ENCODE data around the gene GEMIN4. TPM values are rescaled to one million over a fixed set of nuclear protein-coding genes. Genes with fewer than 3 reads are reported as not detected.
"Not testable (repeated sequence)": the region's sequence is repeated elsewhere in the genome, so short reads cannot be mapped to it uniquely, and the experiment has no call there.

Gene GEMIN4
- polyA plus RNA-seq, 3 donors from 2014 or later = 10.9 to 20.1 (median 11.4) TPM

- DNase-seq; H3K27ac Mint-ChIP-seq; H3K9me3 Mint-ChIP-seq; H3K27me3 Mint-ChIP-seq (ENCODE audit: low read depth in 3 of 3); H3K4me3 Mint-ChIP-seq: not testable (repeated sequence)
- H3K4me1 Mint-ChIP-seq = peaks cover 9 to 12% of the 10 kb centered on the region in 2 donors
- peaks cover 9 to 21% (median 20%) of the 10 kb centered on the region in 3 donors for H3K36me3 Mint-ChIP-seq
Observed at GRCh38 chr17:789931-790873, 38.1 kb upstream of the GEMIN4 start.

GRCh38 chr17:789160-789840 is 37.2 kb upstream of the GEMIN4 start:
- Mint-ChIP-seq H3K4me3 (no peak overlapping the region), H3K27me3 (ENCODE audit: low read depth in 3 of 3) (no peaks in the 10 kb centered on the region), H3K27ac (no peak overlapping the region), H3K9me3 (no peaks in the 10 kb centered on the region), H3K36me3 (peaks cover 9 to 21% (median 20%) of the 10 kb centered on the region in 3 donors), H3K4me1 (peaks cover 4 to 12% of the 10 kb centered on the region in 2 donors)
- no peak for DNase-seq

- H3K36me3 Mint-ChIP-seq = peaks cover 9 to 21% (median 20%) of the 10 kb centered on the region in 3 donors
- H3K27me3 Mint-ChIP-seq (ENCODE audit: low read depth in 3 of 3) = no peaks in the 10 kb centered on the region
- peaks cover 10 to 19% of the 10 kb centered on the region in 2 donors for H3K4me1 Mint-ChIP-seq
- H3K9me3 Mint-ChIP-seq = no peaks in the 10 kb centered on the region
- no peak for DNase-seq
- H3K4me3 Mint-ChIP-seq = no peak overlapping the region
- no peak overlapping the region for H3K27ac Mint-ChIP-seq
Observed at GRCh38 chr17:788551-788950, 36.5 kb upstream of the GEMIN4 start.

GRCh38 chr17:787641-788221 is 35.7 kb upstream of the GEMIN4 start:
- no peak overlapping the region for H3K27ac Mint-ChIP-seq
- peaks cover 0 to 4% (median 0%) of the 10 kb centered on the region in 3 donors for H3K27me3 Mint-ChIP-seq (ENCODE audit: low read depth in 3 of 3)
- peaks cover 9 to 21% (median 18%) of the 10 kb centered on the region in 3 donors for H3K36me3 Mint-ChIP-seq
- no peak for DNase-seq
- no peak overlapping the region for H3K4me3 Mint-ChIP-seq
- no peaks in the 10 kb centered on the region for H3K9me3 Mint-ChIP-seq
- H3K4me1 Mint-ChIP-seq = peaks cover 17 to 25% of the 10 kb centered on the region in 2 donors

DNA sequence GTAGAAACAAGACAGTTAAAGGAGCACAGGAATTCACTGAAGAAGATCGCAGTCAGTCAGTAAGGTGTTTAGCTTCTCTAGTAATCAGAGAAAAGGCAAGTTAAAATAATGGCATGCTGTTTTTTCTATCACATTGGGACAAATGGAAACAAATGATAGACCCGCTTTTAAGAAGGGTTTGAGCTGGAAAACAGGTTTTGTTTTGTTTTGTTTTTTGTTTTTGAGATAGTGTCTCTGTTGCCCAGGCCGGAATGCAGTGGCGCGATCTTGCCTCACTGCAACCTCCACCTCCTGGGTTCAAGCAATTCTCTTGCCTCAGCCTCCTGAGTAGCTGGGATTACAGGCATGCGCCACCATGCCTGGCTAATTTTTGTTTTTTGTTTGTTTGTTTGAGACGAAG is 33.8 kb upstream of the GEMIN4 start:
- DNase-seq, H3K4me3 Mint-ChIP-seq, H3K9me3 Mint-ChIP-seq, H3K27ac Mint-ChIP-seq: not testable (repeated sequence)
- H3K27me3 Mint-ChIP-seq (ENCODE audit: low read depth in 3 of 3) = peaks cover 7 to 14% (median 9%) of the 10 kb centered on the region in 3 donors
- peaks cover 28 to 43% of the 10 kb centered on the region in 2 donors for H3K4me1 Mint-ChIP-seq
- peaks cover 5 to 11% (median 6%) of the 10 kb centered on the region in 3 donors for H3K36me3 Mint-ChIP-seq

DNA sequence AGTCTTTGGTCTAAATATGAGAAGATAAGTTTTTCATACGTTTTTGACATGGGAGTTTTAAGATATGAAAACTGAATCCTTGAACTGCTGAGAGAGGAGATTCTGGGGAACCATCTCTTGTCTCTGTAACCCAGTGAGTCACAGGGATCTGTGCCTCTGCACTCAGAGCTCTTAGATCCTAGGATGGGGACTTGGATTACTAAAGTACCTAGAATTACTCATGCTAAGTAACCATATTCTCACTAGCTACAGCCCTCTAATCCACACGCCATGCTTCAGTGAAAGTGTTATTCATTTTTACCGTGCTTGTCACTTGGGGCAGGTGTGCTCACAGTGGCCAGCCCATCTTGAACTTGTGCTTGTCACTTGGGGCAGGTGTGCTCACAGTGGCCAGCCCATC is 32.1 kb upstream of the GEMIN4 start:
- H3K9me3 Mint-ChIP-seq = no peaks in the 10 kb centered on the region
- peaks cover 31 to 50% of the 10 kb centered on the region in 2 donors for H3K4me1 Mint-ChIP-seq
- peaks cover 7 to 14% (median 9%) of the 10 kb centered on the region in 3 donors for H3K27me3 Mint-ChIP-seq (ENCODE audit: low read depth in 3 of 3)
- peaks cover 4 to 7% (median 5%) of the 10 kb centered on the region in 3 donors for H3K36me3 Mint-ChIP-seq
- no peak for DNase-seq
- peak overlapping the region; percentile 45 to 97 (median 96) for H3K4me3 Mint-ChIP-seq
- peak overlapping the region in 1 of 6 donors; percentile 30 for H3K27ac Mint-ChIP-seq

GRCh38 chr17:781805-782731 is 30.0 kb upstream of the GEMIN4 start, which contains the start of the genes GLOD4 and MRM3:
GLOD4 (minus strand) TSS chr17:782280; CDS start chr17:782255, 25 bp downstream.
MRM3 (plus strand) TSS chr17:782353; CDS start chr17:782379, 26 bp downstream.
- Mint-ChIP-seq H3K27me3 (ENCODE audit: low read depth in 3 of 3) (peaks cover 7 to 14% (median 9%) of the 10 kb centered on the region in 3 donors), H3K36me3 (peaks cover 8 to 10% (median 8%) of the 10 kb centered on the region in 3 donors), H3K4me1 (peaks cover 31 to 50% of the 10 kb centered on the region in 2 donors), H3K4me3 (peak within 1 kb of the TSS; percentile 96 to 98 (median 97)), H3K9me3 (no peaks in the 10 kb centered on the region), H3K27ac (peak within 1 kb of the TSS; percentile 91 to 98 (median 96))
- DNase-seq = peak; percentile 94 to 95 (median 94)

- H3K9me3 Mint-ChIP-seq = no peaks in the 10 kb centered on the region
- H3K27ac Mint-ChIP-seq = no peak overlapping the region
- H3K36me3 Mint-ChIP-seq = peaks cover 8 to 29% (median 26%) of the 10 kb centered on the region in 3 donors
- no peak overlapping the region for H3K4me3 Mint-ChIP-seq
- DNase-seq = no peak
- H3K4me1 Mint-ChIP-seq = peaks cover 21 to 37% of the 10 kb centered on the region in 2 donors
- peaks cover 7 to 16% (median 9%) of the 10 kb centered on the region in 3 donors for H3K27me3 Mint-ChIP-seq (ENCODE audit: low read depth in 3 of 3)
Observed at GRCh38 chr17:778096-778495, 26.0 kb upstream of the GEMIN4 start.

GRCh38 chr17:774313-774584 is 22.2 kb upstream of the GEMIN4 start:
- Mint-ChIP-seq H3K27ac (no peak overlapping the region), H3K36me3 (peaks cover 18 to 49% (median 39%) of the 10 kb centered on the region in 3 donors), H3K4me1 (peaks cover 2 to 12% of the 10 kb centered on the region in 2 donors), H3K27me3 (ENCODE audit: low read depth in 3 of 3) (peaks cover 0 to 2% (median 0%) of the 10 kb centered on the region in 3 donors), H3K4me3 (no peak overlapping the region), H3K9me3 (no peaks in the 10 kb centered on the region)
- no peak for DNase-seq

DNA sequence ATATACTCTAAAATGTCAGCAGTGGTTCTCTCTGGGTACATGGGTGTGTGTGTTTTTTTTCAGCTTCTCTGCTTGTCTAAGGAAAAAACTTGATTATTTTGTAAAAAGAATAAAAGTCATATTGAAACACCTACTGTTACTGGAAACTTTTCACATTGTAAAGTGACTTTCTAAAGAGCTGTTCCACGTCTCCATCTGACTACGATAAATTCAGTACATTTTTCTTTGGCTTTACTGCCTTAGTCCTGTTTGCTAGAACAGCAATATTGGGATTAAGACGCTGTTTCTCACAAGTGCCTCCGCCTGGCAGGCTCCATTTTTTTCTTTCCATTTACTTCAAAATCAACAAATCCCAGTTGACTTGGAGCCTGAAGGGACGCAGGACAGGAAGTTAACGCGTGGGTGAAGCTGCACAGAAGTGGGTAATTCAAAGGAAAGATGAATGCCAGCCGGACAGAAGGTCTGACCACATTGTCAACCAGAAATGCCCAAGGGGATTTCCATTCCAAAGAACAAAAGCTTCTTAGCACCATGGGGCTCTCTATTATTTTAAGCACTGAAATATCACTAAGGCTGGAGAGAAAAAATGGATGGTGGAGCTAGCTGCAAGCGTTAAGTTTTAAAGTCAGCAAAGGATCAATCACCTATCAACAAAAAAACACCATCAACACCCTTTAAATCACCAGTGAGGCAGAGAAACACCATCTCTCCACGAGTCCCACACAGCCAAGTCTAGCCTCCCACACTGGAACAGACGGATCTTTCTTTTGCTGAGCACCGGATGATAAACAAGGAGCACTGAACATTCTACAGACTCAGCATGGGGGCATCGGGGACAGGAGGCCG is 21.6 kb upstream of the GEMIN4 start:
- no peak for DNase-seq
- Mint-ChIP-seq H3K9me3 (peaks cover 0 to 2% (median 0%) of the 10 kb centered on the region in 6 donors), H3K4me3 (no peak overlapping the region), H3K27me3 (ENCODE audit: low read depth in 3 of 3) (peaks cover 0 to 2% (median 0%) of the 10 kb centered on the region in 3 donors), H3K27ac (no peak overlapping the region), H3K4me1 (peaks cover 2 to 12% of the 10 kb centered on the region in 2 donors), H3K36me3 (peaks cover 22 to 54% (median 39%) of the 10 kb centered on the region in 3 donors)

- peaks cover 0 to 2% (median 0%) of the 10 kb centered on the region in 6 donors for H3K9me3 Mint-ChIP-seq
- H3K27me3 Mint-ChIP-seq (ENCODE audit: low read depth in 3 of 3) = peaks cover 0 to 2% (median 0%) of the 10 kb centered on the region in 3 donors
- H3K27ac Mint-ChIP-seq = no peak overlapping the region
- no peak overlapping the region for H3K4me3 Mint-ChIP-seq
- H3K4me1 Mint-ChIP-seq = peaks cover 2 to 12% of the 10 kb centered on the region in 2 donors
- H3K36me3 Mint-ChIP-seq = peaks cover 19 to 52% (median 37%) of the 10 kb centered on the region in 3 donors
- no peak for DNase-seq
Observed at GRCh38 chr17:773016-773415, 21.0 kb upstream of the GEMIN4 start.

GRCh38 chr17:767076-767475 is 15.0 kb upstream of the GEMIN4 start:
- H3K27ac Mint-ChIP-seq = peak overlapping the region in 1 of 6 donors; percentile 10
- no peak overlapping the region for H3K4me3 Mint-ChIP-seq
- peaks cover 29 to 52% (median 29%) of the 10 kb centered on the region in 3 donors for H3K36me3 Mint-ChIP-seq
- H3K4me1 Mint-ChIP-seq = no peaks in the 10 kb centered on the region
- H3K27me3 Mint-ChIP-seq (ENCODE audit: low read depth in 3 of 3) = peaks cover 0 to 3% (median 0%) of the 10 kb centered on the region in 3 donors
- H3K9me3 Mint-ChIP-seq = peaks cover 0 to 2% (median 0%) of the 10 kb centered on the region in 6 donors
- no peak for DNase-seq
